ENCODE measurements around the gene SLC7A6. TPM values are rescaled to one million over a fixed set of nuclear protein-coding genes. Genes with fewer than 3 reads are reported as not detected.
A peak's percentile ranks its signal among the peaks of the same experiment; 100 is the strongest.

Gene SLC7A6
- total RNA-seq, 1 donor from 2014 or later = 44.2 TPM

DNA sequence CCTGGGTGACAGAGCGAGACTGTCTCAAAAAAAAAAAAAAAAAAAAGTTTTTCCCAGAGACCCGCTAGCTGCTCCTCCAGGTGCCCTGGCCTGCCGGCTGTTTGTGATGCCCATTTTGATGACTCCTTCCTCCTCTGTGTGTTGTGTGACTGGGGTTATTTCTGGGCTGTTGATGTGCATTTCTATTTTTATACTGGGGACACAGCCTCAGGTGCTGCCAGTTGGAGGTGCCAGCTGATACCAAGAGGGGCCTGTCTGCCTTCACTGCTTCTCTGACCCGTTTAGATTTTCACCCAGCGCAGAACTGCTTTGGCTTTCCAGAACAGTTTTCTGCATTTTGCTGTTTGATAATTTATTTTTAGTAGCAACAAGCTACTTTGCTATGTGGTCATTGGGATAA is 12.5 kb upstream of the SLC7A6 start:
- H3K36me3 ChIP-seq = peaks cover 70% of the 10 kb centered on the region
- H3K4me1 ChIP-seq = peaks cover 91% of the 10 kb centered on the region

GRCh38 chr16:68252383-68252782 is 11.9 kb upstream of the SLC7A6 start:
- H3K36me3 ChIP-seq = peaks cover 76% of the 10 kb centered on the region
- H3K4me1 ChIP-seq = peaks cover 91% of the 10 kb centered on the region
- H3K27me3 ChIP-seq (ENCODE audit: low read depth) = no peaks in the 10 kb centered on the region
- TF ChIP-seq, protein P1, sequence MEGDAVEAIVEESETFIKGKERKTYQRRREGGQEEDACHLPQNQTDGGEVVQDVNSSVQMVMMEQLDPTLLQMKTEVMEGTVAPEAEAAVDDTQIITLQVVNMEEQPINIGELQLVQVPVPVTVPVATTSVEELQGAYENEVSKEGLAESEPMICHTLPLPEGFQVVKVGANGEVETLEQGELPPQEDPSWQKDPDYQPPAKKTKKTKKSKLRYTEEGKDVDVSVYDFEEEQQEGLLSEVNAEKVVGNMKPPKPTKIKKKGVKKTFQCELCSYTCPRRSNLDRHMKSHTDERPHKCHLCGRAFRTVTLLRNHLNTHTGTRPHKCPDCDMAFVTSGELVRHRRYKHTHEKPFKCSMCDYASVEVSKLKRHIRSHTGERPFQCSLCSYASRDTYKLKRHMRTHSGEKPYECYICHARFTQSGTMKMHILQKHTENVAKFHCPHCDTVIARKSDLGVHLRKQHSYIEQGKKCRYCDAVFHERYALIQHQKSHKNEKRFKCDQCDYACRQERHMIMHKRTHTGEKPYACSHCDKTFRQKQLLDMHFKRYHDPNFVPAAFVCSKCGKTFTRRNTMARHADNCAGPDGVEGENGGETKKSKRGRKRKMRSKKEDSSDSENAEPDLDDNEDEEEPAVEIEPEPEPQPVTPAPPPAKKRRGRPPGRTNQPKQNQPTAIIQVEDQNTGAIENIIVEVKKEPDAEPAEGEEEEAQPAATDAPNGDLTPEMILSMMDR (IDR thresholded peaks at IDR 0.05; ENCODE audit: borderline replicate concordance) = no peak
- no peak for DNase-seq
- intact Hi-C loops (cut with micrococcal nuclease) = no loop called here
- H3K9me3 ChIP-seq (replicated peaks) = no peaks in the 10 kb centered on the region
- peak overlapping the region; percentile 93 for H3K27ac ChIP-seq (replicated peaks)
- peak overlapping the region; percentile 15 for H3K4me3 ChIP-seq

More for the DNA sequence above, 12.5 kb upstream of the SLC7A6 start:
- TF ChIP-seq, protein P1 (IDR thresholded peaks at IDR 0.05; ENCODE audit: borderline replicate concordance) = no peak
- H3K27me3 ChIP-seq (ENCODE audit: low read depth) = no peaks in the 10 kb centered on the region
- H3K4me3 ChIP-seq = peak overlapping the region; percentile 17
- intact Hi-C loops (cut with micrococcal nuclease) = no loop called here
- no peaks in the 10 kb centered on the region for H3K9me3 ChIP-seq (replicated peaks)
- peak overlapping the region; percentile 93 for H3K27ac ChIP-seq (replicated peaks)
- DNase-seq = peak; percentile 37

GRCh38 chr16:68253721-68254120 is 10.6 kb upstream of the SLC7A6 start:
- Histone ChIP-seq H3K27me3 (ENCODE audit: low read depth) (no peaks in the 10 kb centered on the region), H3K4me3 (no peak overlapping the region), H3K9me3 (replicated peaks) (no peaks in the 10 kb centered on the region), H3K36me3 (peaks cover 84% of the 10 kb centered on the region), H3K27ac (replicated peaks) (peak overlapping the region; percentile 93), H3K4me1 (peaks cover 91% of the 10 kb centered on the region)
- no peak for DNase-seq
- TF ChIP-seq, protein P1 (IDR thresholded peaks at IDR 0.05; ENCODE audit: borderline replicate concordance) = no peak
- intact Hi-C loops (cut with micrococcal nuclease) = no loop called here

- Histone ChIP-seq H3K4me1 (peaks cover 91% of the 10 kb centered on the region), H3K9me3 (replicated peaks) (no peaks in the 10 kb centered on the region), H3K36me3 (peaks cover 84% of the 10 kb centered on the region), H3K4me3 (no peak overlapping the region), H3K27ac (replicated peaks) (peak overlapping the region; percentile 93), H3K27me3 (ENCODE audit: low read depth) (no peaks in the 10 kb centered on the region)
- intact Hi-C loops (cut with micrococcal nuclease) = no loop called here
- no peak for DNase-seq
- TF ChIP-seq, protein P1 (IDR thresholded peaks at IDR 0.05; ENCODE audit: borderline replicate concordance) = no peak
Observed at GRCh38 chr16:68255712-68256111, 8.6 kb upstream of the SLC7A6 start.

DNA sequence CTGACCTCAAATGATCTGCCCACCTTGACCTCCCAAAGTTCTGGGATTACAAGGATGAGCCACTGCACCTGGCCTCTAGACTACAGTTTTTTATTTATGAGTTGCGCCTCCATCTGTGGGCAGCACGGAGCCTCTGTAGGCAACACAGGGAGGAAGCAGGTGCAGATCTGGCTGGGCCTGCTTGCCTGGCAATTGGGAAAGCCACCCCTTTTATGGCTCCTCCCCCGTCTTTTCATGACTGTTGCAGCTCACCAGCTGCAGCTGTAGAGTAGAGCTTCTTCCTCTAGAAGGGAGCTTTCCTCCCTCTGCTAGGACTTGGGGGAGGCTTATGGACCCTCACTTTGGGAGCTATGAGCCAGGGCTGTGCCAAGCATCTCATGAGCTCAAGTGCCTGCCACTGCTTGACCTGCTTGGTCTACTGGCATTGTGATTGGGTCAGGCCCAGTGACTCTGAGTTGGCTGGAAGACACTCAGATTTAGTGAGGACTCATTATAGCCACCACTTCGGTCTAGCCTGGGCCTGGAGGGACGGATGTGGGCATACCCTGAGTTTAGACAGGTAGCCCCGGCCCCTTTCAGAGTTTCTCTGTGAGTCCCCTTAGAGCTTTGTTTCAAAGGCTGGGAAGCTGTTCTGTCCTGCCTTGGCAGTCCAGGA is 6.9 kb upstream of the SLC7A6 start:
- intact Hi-C loops (cut with micrococcal nuclease) = no loop called here
- peaks cover 92% of the 10 kb centered on the region for H3K4me1 ChIP-seq
- TF ChIP-seq, protein P1 (IDR thresholded peaks at IDR 0.05; ENCODE audit: borderline replicate concordance) = no peak

More for the DNA sequence above, 6.9 kb upstream of the SLC7A6 start:
- no peak for DNase-seq
- Histone ChIP-seq H3K27me3 (ENCODE audit: low read depth) (no peaks in the 10 kb centered on the region), H3K4me3 (no peak overlapping the region), H3K9me3 (replicated peaks) (no peaks in the 10 kb centered on the region), H3K36me3 (peaks cover 82% of the 10 kb centered on the region), H3K27ac (replicated peaks) (peak overlapping the region; percentile 93)
